Parathyroid adenoma (tissue), 2 donors: ENCODE measurements around the gene RHOT1.
"Not testable (repeated sequence)": the region's sequence is repeated elsewhere in the genome, so short reads cannot be mapped to it uniquely, and the experiment has no call there.

ENCODE experiments used
- H2AFZ ChIP-seq: fragments of 300-600 bp; sonication (generic); one replicate; pipeline ENCODE4 v1.7.0; 2017; ENCODE audit warnings: antibody characterized with exemption, mild to moderate bottlenecking
- H3K27ac ChIP-seq: fragments of 300-600 bp; sonication (generic); one replicate; pipeline ENCODE4 v1.7.0; 2017
- H3K27me3 ChIP-seq: fragments of 300-600 bp; sonication (generic); one replicate; pipeline ENCODE4 v1.7.0; 2017; ENCODE audit warnings: low read length; ENCODE audit not compliant: control insufficient read depth, insufficient read depth
- H3K36me3 ChIP-seq: fragments of 300-600 bp; sonication (generic); one replicate; pipeline ENCODE4 v1.7.0; 2017; ENCODE audit warnings: low read length; ENCODE audit not compliant: control insufficient read depth, insufficient read depth
- H3K4me1 ChIP-seq: fragments of 300-600 bp; sonication (generic); one replicate; pipeline ENCODE4 v1.7.0; 2017; ENCODE audit warnings: control low read depth
- H3K4me2 ChIP-seq: fragments of 300-600 bp; sonication (generic); one replicate; pipeline ENCODE4 v1.7.0; 2017; ENCODE audit warnings: low read length
- H3K4me3 ChIP-seq: fragments of 300-600 bp; sonication (generic); one replicate; pipeline ENCODE4 v1.7.0; 2017; ENCODE audit warnings: low read depth, low read length
- H3K79me2 ChIP-seq: fragments of 300-600 bp; sonication (generic); one replicate; pipeline ENCODE4 v1.7.0; 2017; ENCODE audit warnings: control low read depth
- H3K9ac ChIP-seq: fragments of 300-600 bp; sonication (generic); one replicate; pipeline ENCODE4 v1.7.0; 2017; ENCODE audit warnings: mild to moderate bottlenecking
- H3K9me3 ChIP-seq: fragments of 300-600 bp; sonication (generic); one replicate; pipeline ENCODE4 v1.7.0; 2017; ENCODE audit warnings: low read length; ENCODE audit not compliant: control insufficient read depth
- CTCF ChIP-seq: fragments of 300-600 bp; sonication (generic); IDR thresholded peaks from one replicate; pipeline ENCODE4 v1.7.0; 2017; ENCODE audit warnings: antibody characterized with exemption, mild to moderate bottlenecking
- donor health status: primary hyperparathyroidism.

The RHOT1 gene

GRCh38 chr17:32102646-32103186, 39.6 kb upstream of the RHOT1 start:
- Histone ChIP-seq H3K27me3 (no peaks in the 10 kb centered on the region), H2AFZ (no peak overlapping the region), H3K4me1 (no peaks in the 10 kb centered on the region), H3K9me3 (no peaks in the 10 kb centered on the region), H3K27ac (no peak overlapping the region), H3K79me2 (no peaks in the 10 kb centered on the region), H3K9ac (no peak overlapping the region), H3K36me3 (no peaks in the 10 kb centered on the region), H3K4me2 (no peak overlapping the region), H3K4me3 (no peak overlapping the region)
- no peak for TF ChIP-seq CTCF

DNA sequence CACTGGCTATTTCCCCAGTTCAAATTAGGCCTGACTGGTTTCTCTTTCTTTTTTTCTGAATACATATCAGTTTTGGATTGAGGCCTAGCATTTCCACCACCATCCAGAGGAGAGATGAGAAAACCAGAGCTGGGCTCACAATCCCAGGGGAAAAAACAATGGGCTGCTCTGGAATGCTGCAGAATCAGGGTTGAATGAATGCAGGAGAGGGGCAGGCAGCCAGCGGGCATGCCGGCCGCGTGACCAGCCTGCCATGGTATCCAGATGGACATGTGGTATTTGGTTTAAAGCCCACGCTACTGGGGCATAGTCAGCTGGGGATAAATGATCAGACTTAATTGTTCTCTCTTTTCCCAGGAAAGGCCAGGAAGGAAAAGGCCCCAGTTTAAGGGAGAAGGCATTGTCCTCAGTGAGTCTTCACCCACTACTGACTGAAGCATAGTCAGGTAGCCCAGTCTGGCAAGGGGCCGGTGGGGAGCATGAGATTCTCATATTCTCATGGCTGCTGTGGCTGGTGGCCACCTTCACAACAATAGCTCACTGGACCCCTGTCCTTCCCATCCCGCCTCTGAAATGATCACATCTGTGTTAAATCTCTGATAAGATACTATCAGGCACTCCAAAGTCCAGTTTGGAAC, 38.7 kb upstream of the RHOT1 start:
- Histone ChIP-seq H3K79me2 (no peaks in the 10 kb centered on the region), H3K9me3 (no peaks in the 10 kb centered on the region), H3K36me3 (no peaks in the 10 kb centered on the region), H3K9ac (no peak overlapping the region), H3K4me1 (no peaks in the 10 kb centered on the region), H3K4me3 (no peak overlapping the region), H2AFZ (no peak overlapping the region), H3K4me2 (no peak overlapping the region), H3K27me3 (no peaks in the 10 kb centered on the region), H3K27ac (no peak overlapping the region)
- no peak for TF ChIP-seq CTCF

GRCh38 chr17:32104158-32104557, 38.1 kb upstream of the RHOT1 start:
- Histone ChIP-seq H3K4me1 (no peaks in the 10 kb centered on the region), H3K4me3 (no peak overlapping the region), H3K9me3 (no peaks in the 10 kb centered on the region), H3K27ac (no peak overlapping the region), H3K79me2 (no peaks in the 10 kb centered on the region), H3K4me2 (no peak overlapping the region), H3K36me3 (no peaks in the 10 kb centered on the region), H2AFZ (no peak overlapping the region), H3K9ac (no peak overlapping the region), H3K27me3 (no peaks in the 10 kb centered on the region)
- TF ChIP-seq CTCF = no peak

DNA sequence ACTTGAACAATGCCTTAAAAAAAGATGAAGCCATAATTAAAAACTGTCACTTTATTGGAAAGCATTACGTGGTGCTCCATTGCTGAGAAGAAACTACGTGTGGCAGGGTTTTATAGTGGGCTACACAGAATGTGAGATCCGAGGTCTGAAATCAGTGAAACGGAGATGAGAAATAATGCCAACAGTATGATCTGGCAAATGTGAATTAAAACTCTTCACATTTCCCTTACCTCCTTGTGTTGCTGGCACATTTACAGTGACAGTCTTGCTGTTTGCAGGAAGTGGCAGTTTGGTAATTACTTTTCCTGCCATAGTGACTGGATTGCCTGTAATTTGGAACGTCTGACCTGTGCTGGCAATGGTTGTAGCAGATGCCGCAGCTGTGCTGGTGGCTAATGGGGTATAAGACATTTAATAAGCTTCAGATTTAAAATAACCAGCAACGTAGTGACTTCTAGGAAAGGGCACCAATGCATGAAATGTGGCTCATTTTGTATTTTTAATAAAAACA, 35.8 kb upstream of the RHOT1 start:
- H3K4me2 ChIP-seq, H2AFZ ChIP-seq, H3K9ac ChIP-seq, H3K4me1 ChIP-seq, H3K4me3 ChIP-seq, H3K79me2 ChIP-seq, H3K9me3 ChIP-seq, H3K36me3 ChIP-seq, H3K27ac ChIP-seq, H3K27me3 ChIP-seq: not testable (repeated sequence)

- not testable (repeated sequence) for H3K79me2 ChIP-seq, H3K9me3 ChIP-seq, H3K4me2 ChIP-seq, H2AFZ ChIP-seq, H3K27me3 ChIP-seq, H3K27ac ChIP-seq, H3K4me1 ChIP-seq, H3K4me3 ChIP-seq, H3K36me3 ChIP-seq, H3K9ac ChIP-seq
Observed at GRCh38 chr17:32107194-32107593, 35.1 kb upstream of the RHOT1 start.

- no peaks in the 10 kb centered on the region for H3K9me3 ChIP-seq
- no peak overlapping the region for H3K9ac ChIP-seq
- no peaks in the 10 kb centered on the region for H3K36me3 ChIP-seq
- no peaks in the 10 kb centered on the region for H3K27me3 ChIP-seq
- H3K4me2 ChIP-seq = no peak overlapping the region
- no peaks in the 10 kb centered on the region for H3K4me1 ChIP-seq
- H2AFZ ChIP-seq = no peak overlapping the region
- no peaks in the 10 kb centered on the region for H3K79me2 ChIP-seq
- H3K27ac ChIP-seq = no peak overlapping the region
- no peak for TF ChIP-seq CTCF
- no peak overlapping the region for H3K4me3 ChIP-seq
Observed at GRCh38 chr17:32110596-32110995, 31.7 kb upstream of the RHOT1 start.
